ENCODE results near the gene ARL10.

ARL10 gene

DNA sequence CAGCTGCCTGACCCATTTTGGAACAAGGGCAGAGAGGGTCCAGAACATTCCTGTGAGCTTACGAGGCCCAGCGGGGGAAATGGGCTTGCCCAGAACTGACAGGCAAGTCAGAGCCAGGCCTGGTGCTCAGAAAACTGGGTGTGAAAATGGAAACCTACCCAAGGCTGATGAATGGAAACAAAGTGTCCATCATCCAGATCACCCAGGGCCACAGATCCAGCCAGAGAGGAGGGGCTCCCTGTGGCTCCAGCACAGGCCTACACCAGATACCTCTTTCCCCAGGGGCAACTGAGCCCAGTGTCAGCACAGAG lies 47.9 kb downstream of the ARL10 start:
- DNase-seq = no peak

DNA sequence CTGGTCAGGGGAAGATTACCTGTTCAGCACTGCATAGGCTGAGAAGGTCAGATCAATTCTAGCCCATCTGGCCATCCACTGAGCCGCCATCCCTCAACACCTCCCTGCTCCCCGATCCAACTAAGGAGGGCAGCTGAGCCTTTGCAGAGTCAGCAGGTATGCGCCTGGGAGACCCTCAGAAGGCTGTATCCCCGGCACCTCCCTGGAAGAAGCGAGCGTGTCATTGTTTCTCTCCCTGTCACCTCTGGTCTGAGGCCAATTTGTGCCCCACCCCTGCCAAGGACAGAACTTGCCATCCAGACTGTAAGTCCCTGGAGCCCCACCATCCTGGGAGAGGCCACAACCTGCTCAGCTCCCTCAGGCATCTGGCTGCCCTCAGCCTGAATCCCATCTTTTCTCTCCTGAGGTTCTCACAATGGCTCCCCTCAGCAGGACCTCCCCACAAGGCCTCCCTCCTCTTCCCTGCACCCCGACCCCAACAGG lies 48.5 kb downstream of the ARL10 start:
- no peak for DNase-seq

DNA sequence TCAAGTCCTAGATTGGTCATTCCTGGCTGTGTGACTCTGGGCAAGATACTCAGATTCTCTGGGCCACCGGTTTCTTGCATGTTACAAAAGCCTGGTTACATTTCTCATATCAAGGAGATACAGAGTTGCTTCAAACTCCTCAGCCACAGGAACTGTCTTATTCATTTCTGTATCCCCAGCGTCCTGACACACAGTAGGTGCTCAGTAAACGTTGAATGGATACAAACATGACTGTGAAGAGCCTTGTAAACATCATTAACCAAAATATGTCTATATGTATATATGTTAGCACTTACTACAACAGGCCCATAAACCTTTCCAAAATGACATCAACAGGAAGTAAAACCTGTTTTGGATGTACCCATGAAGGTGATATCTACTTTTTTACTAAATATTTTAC lies 49.4 kb downstream of the ARL10 start:
- no peak for DNase-seq

DNA sequence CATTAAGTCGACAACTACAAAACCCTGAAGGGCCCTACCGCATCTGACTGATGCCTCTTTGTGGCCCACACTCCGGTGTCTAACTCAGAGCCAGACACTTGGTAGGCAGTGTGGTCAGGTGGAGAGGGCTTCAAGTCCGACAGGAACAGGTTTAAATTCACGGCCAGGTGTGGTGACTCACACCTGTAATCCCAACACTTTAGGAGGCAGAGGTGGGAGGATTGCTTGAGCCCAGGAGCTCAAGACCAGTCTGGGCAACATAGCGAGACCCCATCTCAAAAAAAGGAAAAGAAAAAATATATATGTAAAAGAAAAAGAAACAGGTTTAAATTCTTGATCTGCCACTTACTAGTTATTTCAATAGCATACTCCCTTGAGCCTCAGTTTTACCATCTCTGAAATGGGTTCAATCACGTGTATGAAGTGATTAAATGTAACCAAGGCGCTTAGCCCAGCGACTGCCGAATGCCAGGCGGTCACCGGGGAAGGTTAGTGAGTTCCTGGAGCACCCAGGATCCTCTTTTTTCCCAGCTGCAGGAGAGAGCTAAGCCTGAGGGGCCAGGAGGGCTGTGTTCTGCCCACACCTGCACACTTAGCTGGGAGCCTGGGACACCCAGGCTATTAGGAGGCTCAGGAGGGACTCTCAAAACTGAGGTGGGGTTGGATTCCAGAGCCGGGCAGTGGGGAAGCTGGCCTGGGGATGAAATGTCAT lies 50.1 kb downstream of the ARL10 start:
- peak in 1 of 3 experiments; percentile 8 for DNase-seq

DNA sequence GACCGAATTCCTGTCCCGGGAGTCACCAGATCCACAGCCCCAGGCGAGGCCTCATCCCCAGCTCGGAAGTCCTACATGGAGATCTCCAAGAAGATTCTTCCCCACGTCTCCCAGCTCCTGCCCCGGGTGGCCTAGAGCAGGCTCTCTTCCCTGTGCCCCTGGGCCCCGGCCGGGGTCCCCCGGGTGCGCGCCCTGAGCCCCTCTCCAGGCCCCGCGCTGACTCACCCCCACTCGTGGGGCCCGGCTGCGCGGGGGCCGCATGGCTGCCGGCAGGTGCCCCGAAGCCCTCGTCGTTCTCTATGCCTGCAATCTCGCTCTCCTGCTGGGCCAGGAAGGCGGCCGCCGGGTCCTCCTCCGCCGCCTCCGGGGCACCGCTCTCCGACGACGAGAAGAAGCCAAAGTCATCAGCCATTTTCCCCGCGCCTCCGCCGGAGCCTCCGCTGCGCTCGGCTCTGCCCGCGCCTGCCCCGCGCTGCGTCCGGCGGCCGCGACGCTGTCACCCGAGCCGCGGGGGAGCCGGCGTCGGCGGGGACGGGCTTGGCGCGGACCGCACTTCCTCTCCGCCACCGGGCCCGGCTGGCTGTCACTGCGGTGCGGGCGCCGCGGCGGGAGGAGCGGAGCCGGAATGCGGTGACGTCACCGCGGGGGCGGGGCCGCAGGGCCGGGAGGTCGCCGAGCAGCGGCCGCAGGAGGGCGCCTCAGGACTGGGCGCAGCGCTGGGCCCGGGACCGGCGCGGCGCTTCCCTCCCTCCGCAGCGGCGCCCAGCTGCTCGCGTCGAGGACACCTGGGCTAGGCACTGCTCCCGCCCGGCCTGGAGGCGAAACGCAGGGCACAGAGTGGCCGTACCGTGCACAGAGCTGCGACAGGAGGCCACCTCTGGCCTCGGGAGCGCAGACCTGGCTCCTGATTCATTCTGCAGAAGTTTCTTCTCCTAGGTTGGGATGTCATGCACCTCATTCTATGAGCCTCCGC lies 51.0 kb downstream of the ARL10 start, which contains the start of gene CLTB:
Gene CLTB, minus strand, starts transcription at position 588 of the 973 bp plus-strand sequence. Its CDS starts 176 bp downstream, at position 412.
- peak; percentile 84 to 87 (median 86) for DNase-seq

DNA sequence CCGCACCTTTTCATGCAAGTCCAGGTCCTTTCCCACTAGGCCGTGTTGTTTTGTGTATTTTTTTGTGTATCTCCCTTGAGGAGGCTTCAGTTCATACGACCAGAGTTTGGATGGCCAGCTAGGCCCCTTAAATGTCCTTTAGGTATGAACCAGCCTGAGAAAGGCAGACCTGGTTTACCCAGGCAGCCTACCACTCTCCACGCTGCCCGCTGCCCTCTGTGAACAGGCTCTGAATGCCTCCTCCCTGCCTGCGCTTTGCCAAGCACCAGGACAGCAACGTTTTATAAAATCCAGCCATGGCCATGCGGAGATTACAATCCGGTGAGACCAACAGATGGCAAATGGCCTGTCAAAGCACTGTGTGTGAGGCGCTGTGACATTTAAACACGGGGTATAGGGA lies 51.7 kb downstream of the ARL10 start:
- peak in 1 of 3 experiments; percentile 33 for DNase-seq

DNA sequence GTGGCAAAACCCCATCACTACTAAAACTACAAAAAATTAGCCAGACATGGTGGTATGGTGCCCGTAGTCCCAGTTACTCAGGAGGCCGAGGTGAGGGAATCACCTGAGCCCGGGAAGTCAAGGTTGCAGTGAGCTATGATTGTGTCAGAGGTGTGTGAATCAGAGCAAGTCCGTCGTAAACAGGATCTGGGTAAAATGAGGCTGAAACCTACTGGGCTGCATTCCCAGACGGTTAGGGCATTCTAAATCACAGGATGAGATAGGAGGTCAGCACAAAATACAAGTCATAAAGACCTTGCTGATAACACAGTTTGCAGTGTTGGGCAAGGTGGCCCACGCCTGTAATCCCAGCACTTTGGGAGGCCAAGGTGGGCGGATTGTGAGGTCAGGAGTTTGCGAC lies 53.0 kb downstream of the ARL10 start:
- no peak for DNase-seq

DNA sequence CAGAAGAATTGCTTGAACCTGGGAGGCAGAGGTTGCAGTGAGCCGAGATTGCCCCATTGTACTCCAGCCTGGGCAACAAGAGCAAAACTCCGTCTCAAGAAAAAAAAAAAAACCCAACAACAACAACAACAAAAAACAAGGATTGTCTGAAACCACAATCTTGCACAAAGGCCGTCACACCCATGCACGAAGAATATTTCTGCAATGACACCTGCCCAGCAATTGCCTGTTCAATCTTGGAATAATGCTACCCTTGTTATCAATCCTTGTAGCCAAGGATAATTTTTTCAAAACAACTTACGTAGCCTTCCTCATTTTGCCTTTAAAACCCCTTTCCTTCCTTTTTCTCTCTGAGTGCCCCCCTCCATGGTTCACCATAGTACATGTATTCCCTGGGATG lies 54.8 kb downstream of the ARL10 start:
- DNase-seq = no peak

DNA sequence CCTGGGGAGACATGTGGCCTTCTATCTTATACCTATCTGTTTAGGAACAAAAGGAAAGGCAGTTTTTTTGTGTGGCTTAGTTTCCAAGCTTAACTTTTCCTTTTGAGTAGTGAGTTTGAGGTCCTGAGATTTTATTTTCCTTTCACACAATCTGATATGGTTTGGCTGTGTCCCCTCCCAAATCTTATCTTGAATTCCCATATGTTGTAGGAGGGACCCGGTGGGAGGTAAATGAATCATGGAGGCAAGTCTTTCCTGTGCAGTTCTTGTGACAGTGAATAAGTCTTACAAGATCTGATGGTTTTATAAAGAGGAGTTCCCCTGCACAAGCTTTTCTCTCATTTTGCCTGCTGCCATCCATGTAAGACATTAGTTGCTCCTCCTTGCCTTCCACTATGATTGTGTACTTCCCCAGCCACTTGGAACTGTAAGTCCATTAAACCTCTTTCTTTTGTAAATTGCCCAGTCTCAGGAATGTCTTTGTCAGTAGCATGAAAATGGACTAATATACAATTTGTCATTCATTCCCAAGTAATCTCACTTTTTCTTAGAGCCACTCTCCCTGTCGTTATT lies 55.8 kb downstream of the ARL10 start:
- no peak for DNase-seq

DNA sequence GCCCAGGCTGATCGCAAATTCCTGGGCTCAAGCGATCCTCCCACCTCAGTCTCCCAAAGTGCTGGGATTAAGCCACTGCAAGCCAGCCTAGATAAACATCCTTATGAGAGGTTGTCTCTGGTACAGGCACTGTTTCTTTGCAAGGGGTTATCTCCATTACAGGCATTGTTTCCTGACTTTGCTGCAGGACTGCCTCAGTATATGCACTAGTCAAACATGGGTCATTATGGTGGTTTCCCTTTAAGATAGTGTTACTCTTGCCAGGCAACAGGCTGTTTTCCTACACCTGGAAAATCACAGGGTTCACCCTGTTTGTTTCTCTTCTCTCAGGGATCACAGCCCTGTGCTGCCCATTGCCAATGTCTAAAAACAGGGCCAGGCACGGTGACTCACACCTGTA lies 58.9 kb downstream of the ARL10 start:
- DNase-seq = no peak

DNA sequence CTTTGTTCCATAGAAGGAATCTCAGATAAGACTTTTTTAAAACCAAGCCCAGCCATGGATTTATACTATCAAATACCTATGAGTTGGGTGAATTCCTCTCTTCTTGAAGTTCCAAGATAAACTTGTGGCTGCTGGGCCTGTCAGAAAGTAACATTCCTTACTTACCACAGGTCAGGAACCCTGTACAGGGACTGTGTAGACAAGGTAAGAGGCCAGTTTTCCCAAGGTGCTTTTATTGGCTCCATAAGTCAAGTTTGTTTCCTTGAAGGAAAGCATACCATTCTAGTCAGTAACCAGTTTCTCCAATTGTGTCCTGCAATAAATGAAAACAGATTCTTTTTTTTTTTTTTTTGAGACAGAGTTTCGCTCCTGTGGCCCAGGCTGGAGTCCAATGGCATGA lies 59.9 kb downstream of the ARL10 start:
- DNase-seq = no peak

DNA sequence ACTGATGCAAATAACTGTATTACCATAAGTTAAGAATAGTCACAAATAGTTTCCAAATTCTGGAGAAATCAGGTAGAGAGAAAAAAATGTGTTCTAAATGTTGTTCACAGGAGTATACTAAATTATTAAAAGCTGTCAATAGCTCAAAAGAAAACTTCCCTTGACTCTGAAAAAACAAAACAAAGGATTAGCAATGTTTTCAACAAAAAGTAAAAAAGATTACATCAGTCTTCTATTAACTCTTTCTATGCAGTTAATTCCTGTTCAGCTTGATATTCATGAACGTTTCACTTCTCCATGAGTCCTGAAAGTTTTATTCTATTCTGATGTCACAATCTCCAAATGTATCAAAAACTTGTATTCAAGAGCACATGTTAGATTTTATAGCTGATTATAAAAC lies 60.5 kb downstream of the ARL10 start:
- no peak for DNase-seq

DNA sequence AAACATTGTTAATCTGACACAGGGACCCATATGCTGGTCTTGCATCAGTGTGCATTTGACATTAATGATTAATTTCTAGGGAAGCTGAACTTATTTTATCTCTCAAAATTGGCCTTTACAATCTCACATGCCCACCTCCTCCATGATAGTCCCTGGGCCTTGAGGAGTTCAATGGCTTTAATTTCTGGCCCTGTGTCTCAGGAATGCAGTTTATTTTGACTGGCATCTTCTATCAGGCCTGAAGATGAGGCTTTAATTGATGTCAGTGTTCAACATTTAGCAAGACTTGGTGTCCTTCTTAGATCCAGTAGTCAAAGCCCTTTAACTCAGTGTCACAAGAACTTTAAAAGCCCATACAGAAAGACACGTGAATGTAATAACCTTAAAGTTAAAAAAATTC lies 61.6 kb downstream of the ARL10 start:
- DNase-seq = no peak

DNA sequence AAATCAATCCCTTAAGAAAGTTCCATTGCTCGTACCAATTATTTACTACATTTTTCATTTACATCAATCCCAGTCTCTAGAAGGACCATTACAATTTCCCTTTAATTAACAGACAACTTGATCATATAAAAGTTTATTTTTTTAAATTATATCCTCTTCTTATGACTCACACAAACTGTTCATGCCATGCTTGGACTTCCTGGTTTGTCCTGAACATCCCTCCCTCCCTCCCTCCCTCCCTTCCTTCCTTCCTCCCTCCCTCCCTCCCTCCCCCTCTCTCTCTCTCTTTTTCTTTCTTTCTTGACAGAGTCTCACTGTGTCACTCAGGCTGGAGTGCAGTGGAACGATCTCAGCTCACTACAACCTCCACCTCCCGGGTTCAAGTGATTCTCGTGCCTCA lies 62.7 kb downstream of the ARL10 start:
- DNase-seq = no peak

DNA sequence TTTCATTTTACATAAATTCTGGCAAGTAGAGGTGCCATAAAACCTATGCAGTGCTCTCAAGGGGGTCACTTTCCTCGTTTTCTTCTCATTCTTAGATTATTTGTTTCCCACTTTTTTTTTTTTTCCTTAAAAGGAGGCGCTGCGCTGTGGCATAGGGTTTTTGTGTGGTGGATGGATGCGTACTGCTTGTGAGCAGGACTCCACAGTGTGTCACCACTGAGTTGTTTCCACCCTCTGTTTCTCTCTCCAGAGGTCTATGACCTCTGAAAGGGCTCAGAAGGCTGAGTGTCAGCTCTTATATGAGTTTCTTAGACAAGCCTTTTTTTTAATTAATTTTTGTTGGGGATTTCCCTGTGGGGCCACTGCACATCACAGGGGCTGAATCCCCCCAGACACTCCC lies 64.7 kb downstream of the ARL10 start:
- DNase-seq = no peak

Data from NCI-H1417 (cell line).